Rectal smooth muscle tissue (tissue), 1 donor: Measurements from ENCODE around the gene ASB2.

Experiments used
- H3K27ac ChIP-seq: one replicate; pipeline ENCODE4 v1.7.0; 2013; ENCODE audit warnings: low read depth, low read length, inconsistent platforms
- H3K27me3 ChIP-seq: one replicate; pipeline ENCODE4 v1.7.0; 2013; ENCODE audit warnings: low read length; ENCODE audit not compliant: control insufficient read depth, insufficient read depth
- H3K36me3 ChIP-seq: one replicate; pipeline ENCODE4 v1.7.0; 2013; ENCODE audit warnings: low read length; ENCODE audit not compliant: control insufficient read depth, insufficient read depth
- H3K4me1 ChIP-seq: one replicate; pipeline ENCODE4 v1.7.0; 2013; ENCODE audit warnings: low read length; ENCODE audit not compliant: control insufficient read depth, insufficient read depth
- H3K4me3 ChIP-seq: one replicate; pipeline ENCODE4 v1.7.0; 2013; ENCODE audit warnings: low read length
- H3K9ac ChIP-seq: one replicate; pipeline ENCODE4 v1.7.0; 2013; ENCODE audit warnings: low read length

Gene ASB2

GRCh38 chr14:93891756-93892504 is 84.4 kb downstream of the ASB2 start:
- Histone ChIP-seq H3K27me3 (no peaks in the 10 kb centered on the region), H3K27ac (no peak overlapping the region), H3K9ac (no peak overlapping the region), H3K4me3 (no peak overlapping the region), H3K4me1 (peaks cover 5% of the 10 kb centered on the region), H3K36me3 (no peaks in the 10 kb centered on the region)

GRCh38 chr14:93889739-93890483 is 86.5 kb downstream of the ASB2 start:
- Histone ChIP-seq H3K9ac (no peak overlapping the region), H3K4me3 (no peak overlapping the region), H3K27me3 (no peaks in the 10 kb centered on the region), H3K4me1 (peaks cover 5% of the 10 kb centered on the region), H3K27ac (no peak overlapping the region), H3K36me3 (no peaks in the 10 kb centered on the region)

GRCh38 chr14:93888995-93889394 is 87.4 kb downstream of the ASB2 start:
- H3K4me1 ChIP-seq, result peaks cover 5% of the 10 kb centered on the region
- no peaks in the 10 kb centered on the region for H3K36me3 ChIP-seq
- H3K4me3 ChIP-seq, result no peak overlapping the region
- no peaks in the 10 kb centered on the region for H3K27me3 ChIP-seq
- H3K9ac ChIP-seq, result no peak overlapping the region
- H3K27ac ChIP-seq, result no peak overlapping the region

GRCh38 chr14:93884950-93885349 is 91.4 kb downstream of the ASB2 start:
- Histone ChIP-seq H3K4me3 (no peak overlapping the region), H3K9ac (no peak overlapping the region), H3K27me3 (peaks cover 3% of the 10 kb centered on the region), H3K36me3 (no peaks in the 10 kb centered on the region), H3K27ac (no peak overlapping the region), H3K4me1 (peaks cover 1% of the 10 kb centered on the region)
